GM10847 (cell line): ENCODE data around the gene TEAD2.

ENCODE experiments used
- POLR2A ChIP-seq: IDR thresholded peaks from 2 replicates; pipeline ENCODE4 v1.6.1; 2011; ENCODE audit not compliant: insufficient read length; ENCODE audit errors: extremely low read depth

The TEAD2 gene

GRCh38 chr19:49327878-49328544, 34.2 kb downstream of the TEAD2 start:
- no peak for TF ChIP-seq POLR2A

GRCh38 chr19:49326165-49326704, 36.0 kb downstream of the TEAD2 start:
- TF ChIP-seq POLR2A, result no peak

- TF ChIP-seq POLR2A, result no peak
Measured at GRCh38 chr19:49324801-49325576, 37.2 kb downstream of the TEAD2 start, which contains the start of gene SLC6A16. TSS of gene SLC6A16 (minus strand) at chr19:49325191. CDS start at chr19:49311347, 13,844 bp downstream.

GRCh38 chr19:49318296-49318695, 43.9 kb downstream of the TEAD2 start:
- TF ChIP-seq POLR2A, result no peak

GRCh38 chr19:49316284-49316683, 45.9 kb downstream of the TEAD2 start:
- TF ChIP-seq POLR2A, result no peak

- TF ChIP-seq POLR2A, result no peak
Measured at GRCh38 chr19:49315111-49315510, 47.1 kb downstream of the TEAD2 start.

- TF ChIP-seq POLR2A, result no peak
Measured at GRCh38 chr19:49309087-49309486, 53.1 kb downstream of the TEAD2 start.

GRCh38 chr19:49301866-49302252, 60.4 kb downstream of the TEAD2 start:
- no peak for TF ChIP-seq POLR2A

- no peak for TF ChIP-seq POLR2A
Measured at GRCh38 chr19:49301165-49301865, 60.9 kb downstream of the TEAD2 start.

GRCh38 chr19:49297403-49297802, 64.8 kb downstream of the TEAD2 start:
- TF ChIP-seq POLR2A, result no peak

- no peak for TF ChIP-seq POLR2A
Measured at GRCh38 chr19:49295208-49295880, 66.9 kb downstream of the TEAD2 start.

GRCh38 chr19:49294401-49294800, 67.8 kb downstream of the TEAD2 start:
- TF ChIP-seq POLR2A, result no peak
